ENCODE results near the gene DNAAF5.

DNA sequence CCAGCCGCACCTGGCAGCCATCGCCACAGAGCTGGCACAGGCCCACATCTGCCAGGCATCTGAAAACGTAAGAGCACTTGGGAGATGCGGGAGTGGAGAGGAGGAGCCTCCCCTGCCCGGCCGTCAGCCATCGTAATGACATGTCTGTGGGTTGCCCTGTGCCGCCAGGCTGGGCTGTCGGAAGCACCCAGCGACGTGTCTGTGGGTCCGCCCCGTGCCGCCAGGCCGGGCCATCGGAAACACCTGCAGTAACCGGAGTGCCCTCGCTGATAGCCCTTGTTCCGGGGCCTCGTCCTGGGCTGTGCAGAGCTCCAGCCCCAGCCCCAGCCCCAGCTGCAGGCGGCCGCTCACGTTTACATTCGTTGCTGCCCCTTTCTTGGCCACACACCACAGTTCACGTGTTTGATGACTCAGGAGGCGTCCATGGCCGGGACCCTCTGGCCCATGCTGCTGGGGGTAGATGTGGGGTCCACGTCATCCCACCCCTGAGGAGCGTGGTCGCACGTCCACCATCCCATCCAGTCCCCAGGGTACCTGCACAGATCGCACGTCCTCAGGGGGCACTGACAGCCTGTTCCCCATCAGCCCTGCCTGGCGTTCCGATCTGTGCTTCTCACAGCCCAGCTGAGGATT, 30.5 kb downstream of the DNAAF5 start:
- TF ChIP-seq RAD21 (IDR thresholded peaks at IDR 0.05; ENCODE audit: low read length) (no peak), FOXM1 (IDR thresholded peaks at IDR 0.05; ENCODE audit: low read depth) (no peak), CTCF (IDR thresholded peaks at IDR 0.05) (no peak), TAF1 (IDR thresholded peaks at IDR 0.05; ENCODE audit: borderline replicate concordance, low read depth, low read length) (no peak)
